HT1080 (cell line): Measurements from ENCODE around the gene ABCG1. TPM values are rescaled to one million over a fixed set of nuclear protein-coding genes. Genes with fewer than 3 reads are reported as not detected.
A peak's percentile ranks its signal among the peaks of the same experiment; 100 is the strongest.
"Not testable (repeated sequence)": the region's sequence is repeated elsewhere in the genome, so short reads cannot be mapped to it uniquely, and the experiment has no call there.

Source experiments
- DNase-seq: peaks from one replicate; pipeline ENCODE4 v3.0.0-alpha.2; 2015; ENCODE audit warnings: low read depth
- polyA plus RNA-seq, 2 experiments: library from polyadenylated mRNA; depleted of rRNA; stranded (reverse); fragments of >200 nt; gene quantifications; 2 replicates each; pipeline ENCODE4 v1.2.3, GENCODE V29; 2015
- total RNA-seq: library from RNA; depleted of rRNA; stranded (reverse); fragments of >200 nt; shearing (Covaris generic); gene quantifications from 2 replicates; pipeline ENCODE4 v1.2.3, GENCODE V29; 2014; rRNA removed

The ABCG1 gene
- total RNA-seq: not detected in 2 replicates
- 0.12 and 0.16 TPM in 2 replicates for polyA plus RNA-seq (2015; cell fraction: cytosol; rRNA removed)
- 0.12 and 0.33 TPM in 2 replicates for polyA plus RNA-seq (2015; cell fraction: nucleus; rRNA removed)

DNA sequence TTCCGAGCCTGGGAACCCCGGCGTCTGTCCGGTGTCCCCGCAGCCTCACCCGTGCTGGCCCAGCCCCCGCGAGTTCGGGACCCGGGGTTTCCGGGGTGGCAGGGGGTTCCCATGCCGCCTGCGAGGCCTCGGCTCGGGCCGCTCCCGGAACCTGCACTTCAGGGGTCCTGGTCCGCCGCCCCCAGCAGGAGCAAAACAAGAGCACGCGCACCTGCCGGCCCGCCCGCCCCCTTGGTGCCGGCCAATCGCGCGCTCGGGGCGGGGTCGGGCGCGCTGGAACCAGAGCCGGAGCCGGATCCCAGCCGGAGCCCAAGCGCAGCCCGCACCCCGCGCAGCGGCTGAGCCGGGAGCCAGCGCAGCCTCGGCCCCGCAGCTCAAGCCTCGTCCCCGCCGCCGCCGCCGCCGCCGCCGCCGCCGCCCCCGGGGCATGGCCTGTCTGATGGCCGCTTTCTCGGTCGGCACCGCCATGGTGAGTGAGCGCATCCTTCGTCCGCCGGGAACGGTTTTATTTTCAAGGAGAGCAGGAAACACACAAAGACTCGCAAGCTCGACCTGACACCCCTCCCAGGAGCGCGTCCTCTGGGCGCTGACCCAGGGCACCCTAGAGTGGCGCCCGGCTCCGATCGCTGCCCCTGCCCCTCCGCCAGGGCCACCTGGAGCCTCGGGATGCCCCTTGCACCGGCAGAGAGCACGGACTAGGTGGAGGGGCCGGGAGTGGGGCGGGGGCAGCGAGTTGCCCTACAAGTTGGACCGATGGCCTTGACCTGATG, at the start of gene ABCG1:
Gene ABCG1, plus strand, starts transcription at position 305 of the 770 bp plus-strand sequence. Its CDS starts 123 bp downstream, at position 428.
- no peak for DNase-seq

- no peak for DNase-seq
Measured at GRCh38 chr21:42169758-42170157, 49.2 kb upstream of the ABCG1 start.

GRCh38 chr21:42171091-42172053, 47.6 kb upstream of the ABCG1 start:
- no peak for DNase-seq

- no peak for DNase-seq
Measured at GRCh38 chr21:42172596-42173483, 46.1 kb upstream of the ABCG1 start.

DNA sequence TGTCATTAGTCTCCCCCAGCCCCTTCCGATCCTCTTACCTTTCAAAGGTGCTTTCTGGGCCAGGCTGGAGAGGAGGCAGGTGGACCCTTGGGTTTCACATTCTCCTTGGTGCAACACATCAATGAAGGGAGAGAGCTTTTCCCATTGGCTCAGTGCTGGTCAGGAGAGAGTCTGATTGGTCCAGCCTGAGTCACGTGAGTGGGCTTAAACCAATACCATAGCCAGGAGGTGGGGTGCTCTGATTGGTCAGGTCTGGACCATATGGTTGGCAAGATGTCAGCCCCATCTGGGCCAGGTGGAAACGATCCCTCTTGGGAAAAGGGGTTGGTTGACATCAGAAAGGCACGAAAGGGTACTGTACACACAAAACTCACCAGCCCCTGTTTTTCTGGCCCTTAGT, 44.8 kb upstream of the ABCG1 start:
- DNase-seq: peak; percentile 28

DNA sequence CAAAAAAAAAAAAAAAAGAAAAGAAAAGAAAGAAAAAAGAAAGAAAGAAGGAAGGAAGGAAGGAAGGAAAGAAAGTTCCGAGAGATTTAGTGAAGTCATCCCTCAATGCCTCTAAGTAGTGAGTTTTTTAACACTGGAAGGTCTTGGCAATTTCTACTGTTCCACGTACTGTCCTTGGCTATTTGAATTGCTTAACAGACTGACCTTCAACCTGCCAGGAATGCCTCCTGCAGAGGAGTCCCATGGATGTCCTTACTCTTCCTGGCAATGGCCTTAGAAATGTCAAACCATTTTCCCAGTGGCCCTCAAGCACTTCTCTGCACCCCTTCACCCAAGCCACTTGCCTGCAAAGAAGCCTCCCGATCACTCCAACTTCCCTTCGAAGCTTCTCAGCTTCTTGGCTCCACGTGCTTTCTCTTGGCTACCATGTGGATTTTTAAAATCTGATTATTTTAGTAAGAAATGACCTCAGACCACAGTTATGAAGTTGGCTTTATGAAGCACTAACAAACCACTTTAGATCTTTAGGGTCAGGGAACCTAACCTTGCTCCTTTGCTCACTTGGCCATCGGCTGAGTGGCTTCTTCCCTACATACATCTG, 43.7 kb upstream of the ABCG1 start:
- DNase-seq: no peak

- no peak for DNase-seq
Measured at GRCh38 chr21:42176859-42177258, 42.1 kb upstream of the ABCG1 start.

DNA sequence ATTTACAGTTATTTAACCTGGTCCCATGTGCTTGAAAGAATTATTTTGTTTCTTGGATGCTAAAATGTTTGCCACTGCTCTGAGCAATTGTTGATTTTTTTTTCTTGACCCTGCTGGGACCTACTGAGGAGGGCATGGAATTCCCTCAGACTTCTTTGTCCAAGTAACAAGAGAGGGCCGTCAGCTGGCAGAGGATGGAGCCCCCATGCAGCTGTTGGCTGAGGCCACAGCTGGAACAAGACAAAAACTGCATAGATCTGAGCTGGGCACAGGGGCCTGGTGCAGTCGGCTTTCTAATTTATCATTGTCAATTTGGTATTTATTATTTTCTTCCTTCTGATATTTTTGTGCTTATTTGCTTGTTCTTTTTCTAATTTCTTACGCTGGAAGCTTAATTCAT, 39.6 kb upstream of the ABCG1 start:
- no peak for DNase-seq

GRCh38 chr21:42180001-42180400, 38.9 kb upstream of the ABCG1 start:
- not testable (repeated sequence) for DNase-seq

GRCh38 chr21:42182713-42183371, 36.1 kb upstream of the ABCG1 start:
- no peak for DNase-seq

- no peak for DNase-seq
Measured at GRCh38 chr21:42183374-42184266, 35.3 kb upstream of the ABCG1 start.

GRCh38 chr21:42186591-42186990, 32.3 kb upstream of the ABCG1 start:
- no peak for DNase-seq

- DNase-seq: peak; percentile 42
Measured at GRCh38 chr21:42187976-42188653, 30.8 kb upstream of the ABCG1 start.

GRCh38 chr21:42188663-42189062, 30.3 kb upstream of the ABCG1 start:
- DNase-seq: no peak

GRCh38 chr21:42189431-42189830, 29.5 kb upstream of the ABCG1 start:
- no peak for DNase-seq

- DNase-seq: no peak
Measured at GRCh38 chr21:42189860-42190485, 29.0 kb upstream of the ABCG1 start.

- DNase-seq: no peak
Measured at GRCh38 chr21:42190486-42190863, 28.5 kb upstream of the ABCG1 start.

DNA sequence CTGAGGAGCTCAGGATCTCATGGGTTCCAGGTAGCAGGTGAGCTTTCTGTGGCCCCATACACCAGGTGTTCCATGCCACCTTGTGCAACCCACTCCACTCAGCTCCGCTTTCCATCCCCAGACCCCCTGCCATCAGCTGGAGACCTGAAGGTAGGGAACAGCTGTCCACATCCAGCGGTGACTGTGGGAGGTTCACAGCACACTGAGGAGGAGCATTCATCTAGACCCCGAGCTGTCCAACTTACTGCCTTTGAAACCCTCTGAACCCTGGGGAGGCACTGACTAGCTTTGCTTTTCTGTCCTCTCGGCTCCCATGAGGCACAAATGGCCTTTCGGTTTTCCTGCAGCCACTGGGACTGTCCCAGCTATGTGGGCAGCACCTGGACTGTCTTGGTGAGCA, 27.9 kb upstream of the ABCG1 start:
- DNase-seq: no peak
